Ovary (tissue), 3 donors: ENCODE measurements around the gene NSG2.

Experiments
- EP300 ChIP-seq: sonication (generic); formaldehyde crosslinking; IDR thresholded peaks from one replicate; pipeline ENCODE4 v1.6.1; 2017; ENCODE audit warnings: antibody characterized with exemption
- POLR2A ChIP-seq: fragments of 450-650 bp; IDR thresholded peaks from one replicate; pipeline ENCODE4 v1.6.1; 2017; ENCODE audit warnings: antibody characterized with exemption, mild to moderate bottlenecking, moderate library complexity
- TF ChIP-seq, protein P1 (sequence below), 3 donors: fragments of 450-650 bp in 2 of 3; fragments of 200-600 bp in 1 of 3; IDR thresholded peaks; one replicate each; pipeline versions ENCODE4 v1.5.1 to v1.8.0; 2016 to 2022; ENCODE audit warnings: antibody characterized with exemption in 3 of 3, mild to moderate bottlenecking in 1 of 3
- donor health status: DM: no; HTN: no; CAD: no.

DNA sequence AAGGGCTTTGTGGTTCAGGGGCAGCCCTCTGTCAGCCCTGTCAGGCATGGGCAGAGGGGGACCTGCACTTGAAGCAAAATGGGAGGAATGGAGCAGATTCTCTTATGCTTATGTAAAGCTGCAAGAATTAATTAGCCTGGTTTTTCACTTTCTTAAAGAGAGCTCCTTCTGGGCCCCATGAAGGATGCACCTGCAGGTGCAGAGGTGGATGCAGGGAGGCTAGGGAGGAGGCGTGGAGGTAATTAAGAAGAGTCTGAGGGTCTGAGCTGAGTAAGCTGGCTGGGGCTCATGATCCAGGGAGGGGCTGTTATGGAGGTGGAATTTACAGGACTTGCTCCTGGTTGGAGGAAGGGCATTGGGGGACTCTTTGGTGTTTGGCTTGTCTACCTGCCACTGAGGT lies 22.0 kb downstream of the NSG2 start:
- TF ChIP-seq EP300 (no peak), POLR2A (no peak)
- TF ChIP-seq, protein P1, sequence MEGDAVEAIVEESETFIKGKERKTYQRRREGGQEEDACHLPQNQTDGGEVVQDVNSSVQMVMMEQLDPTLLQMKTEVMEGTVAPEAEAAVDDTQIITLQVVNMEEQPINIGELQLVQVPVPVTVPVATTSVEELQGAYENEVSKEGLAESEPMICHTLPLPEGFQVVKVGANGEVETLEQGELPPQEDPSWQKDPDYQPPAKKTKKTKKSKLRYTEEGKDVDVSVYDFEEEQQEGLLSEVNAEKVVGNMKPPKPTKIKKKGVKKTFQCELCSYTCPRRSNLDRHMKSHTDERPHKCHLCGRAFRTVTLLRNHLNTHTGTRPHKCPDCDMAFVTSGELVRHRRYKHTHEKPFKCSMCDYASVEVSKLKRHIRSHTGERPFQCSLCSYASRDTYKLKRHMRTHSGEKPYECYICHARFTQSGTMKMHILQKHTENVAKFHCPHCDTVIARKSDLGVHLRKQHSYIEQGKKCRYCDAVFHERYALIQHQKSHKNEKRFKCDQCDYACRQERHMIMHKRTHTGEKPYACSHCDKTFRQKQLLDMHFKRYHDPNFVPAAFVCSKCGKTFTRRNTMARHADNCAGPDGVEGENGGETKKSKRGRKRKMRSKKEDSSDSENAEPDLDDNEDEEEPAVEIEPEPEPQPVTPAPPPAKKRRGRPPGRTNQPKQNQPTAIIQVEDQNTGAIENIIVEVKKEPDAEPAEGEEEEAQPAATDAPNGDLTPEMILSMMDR (IDR thresholded peaks at IDR 0.05), result no peak
